ENCODE data around the gene YBX1. TPM values are rescaled to one million over a fixed set of nuclear protein-coding genes. Genes with fewer than 3 reads are reported as not detected.

YBX1 gene
- total and polyA plus RNA-seq, 4 donors, result 107 to 530 (median 204) TPM

- H3K4me1 ChIP-seq (ENCODE audit: control insufficient read depth in 4 of 4, insufficient read depth in 4 of 4, low read length in 3 of 4), result peaks cover 0 to 6% (median 3%) of the 10 kb centered on the region in 4 donors
- H3K36me3 ChIP-seq (ENCODE audit: control insufficient read depth in 4 of 4, insufficient read depth in 3 of 4, low read depth in 1 of 4, low read length in 3 of 4), result peaks cover 0 to 13% (median 5%) of the 10 kb centered on the region in 4 donors
- no peak for DNase-seq (ENCODE audit: low spot score)
- no peaks in the 10 kb centered on the region for H3K9me3 ChIP-seq (ENCODE audit: control insufficient read depth in 4 of 4, low read length in 3 of 4)
- no peak overlapping the region for H3K9ac ChIP-seq (ENCODE audit: low read depth in 1 of 2, low read length in 2 of 2)
- TF ChIP-seq NR2F2 (IDR thresholded peaks at IDR 0.05) (peak; percentile 19), ATF3 (IDR thresholded peaks at IDR 0.05) (no peak)
- no peaks in the 10 kb centered on the region for H3K27me3 ChIP-seq (ENCODE audit: control insufficient read depth in 4 of 4, insufficient read depth in 4 of 4, low read length in 3 of 4)
- no peak overlapping the region for H3K4me3 ChIP-seq (ENCODE audit: low read depth in 1 of 3, low read length in 3 of 3)
- no peak overlapping the region for H3K27ac ChIP-seq (ENCODE audit: low read depth in 1 of 2, low read length in 2 of 2)
Measured at GRCh38 chr1:42674214-42674613, 8.0 kb upstream of the YBX1 start.

- Histone ChIP-seq H3K4me3 (ENCODE audit: low read depth in 1 of 3, low read length in 3 of 3) (no peak overlapping the region), H3K27ac (ENCODE audit: low read depth in 1 of 2, low read length in 2 of 2) (no peak overlapping the region), H3K4me1 (ENCODE audit: control insufficient read depth in 4 of 4, insufficient read depth in 4 of 4, low read length in 3 of 4) (peaks cover 0 to 6% (median 3%) of the 10 kb centered on the region in 4 donors), H3K36me3 (ENCODE audit: control insufficient read depth in 4 of 4, insufficient read depth in 3 of 4, low read depth in 1 of 4, low read length in 3 of 4) (peaks cover 0 to 13% (median 4%) of the 10 kb centered on the region in 4 donors), H3K27me3 (ENCODE audit: control insufficient read depth in 4 of 4, insufficient read depth in 4 of 4, low read length in 3 of 4) (no peaks in the 10 kb centered on the region), H3K9me3 (ENCODE audit: control insufficient read depth in 4 of 4, low read length in 3 of 4) (no peaks in the 10 kb centered on the region), H3K9ac (ENCODE audit: low read depth in 1 of 2, low read length in 2 of 2) (no peak overlapping the region)
- WGBS, result 38% methylated on average over 1 of the region's 1 CpG
- DNase-seq (ENCODE audit: low spot score), result no peak
- TF ChIP-seq NR2F2 (IDR thresholded peaks at IDR 0.05) (no peak), HNF4A (conservative IDR thresholded peaks at IDR 0.05) (peak; percentile 27 to 43)
Measured at GRCh38 chr1:42674682-42675081, 7.5 kb upstream of the YBX1 start.

GRCh38 chr1:42675467-42675866 is 6.8 kb upstream of the YBX1 start:
- DNase-seq (ENCODE audit: low spot score), result no peak
- Histone ChIP-seq H3K36me3 (ENCODE audit: control insufficient read depth in 4 of 4, insufficient read depth in 3 of 4, low read depth in 1 of 4, low read length in 3 of 4) (peaks cover 0 to 10% (median 3%) of the 10 kb centered on the region in 4 donors), H3K9ac (ENCODE audit: low read depth in 1 of 2, low read length in 2 of 2) (no peak overlapping the region), H3K4me1 (ENCODE audit: control insufficient read depth in 4 of 4, insufficient read depth in 4 of 4, low read length in 3 of 4) (peaks cover 0 to 9% (median 3%) of the 10 kb centered on the region in 4 donors), H3K27me3 (ENCODE audit: control insufficient read depth in 4 of 4, insufficient read depth in 4 of 4, low read length in 3 of 4) (no peaks in the 10 kb centered on the region), H3K4me3 (ENCODE audit: low read depth in 1 of 3, low read length in 3 of 3) (no peak overlapping the region), H3K9me3 (ENCODE audit: control insufficient read depth in 4 of 4, low read length in 3 of 4) (no peaks in the 10 kb centered on the region), H3K27ac (ENCODE audit: low read depth in 1 of 2, low read length in 2 of 2) (no peak overlapping the region)
- WGBS, result 95% methylated on average over 3 of the region's 3 CpGs
- TF ChIP-seq REST (IDR thresholded peaks at IDR 0.05) (no peak), NR2F2 (IDR thresholded peaks at IDR 0.05) (no peak), GABPA (IDR thresholded peaks at IDR 0.05 in 1 of 2, conservative IDR thresholded peaks at IDR 0.05 in 1 of 2) (no peak), FOXA1 (IDR thresholded peaks at IDR 0.05) (no peak), CTCF (IDR thresholded peaks at IDR 0.05; ENCODE audit: low read depth, low read length, missing input control) (no peak), SP1 (IDR thresholded peaks at IDR 0.05) (no peak), EGR1 (IDR thresholded peaks at IDR 0.05; ENCODE audit: low read depth in 2 of 2) (no peak), RXRA (IDR thresholded peaks at IDR 0.05) (no peak), FOXA2 (IDR thresholded peaks at IDR 0.05) (no peak), HNF4A (conservative IDR thresholded peaks at IDR 0.05) (no peak), HNF4G (IDR thresholded peaks at IDR 0.05) (no peak), ZBTB33 (IDR thresholded peaks at IDR 0.05) (no peak), ATF3 (IDR thresholded peaks at IDR 0.05) (no peak), JUND (IDR thresholded peaks at IDR 0.05) (no peak), TAF1 (conservative IDR thresholded peaks at IDR 0.05) (no peak), YY1 (IDR thresholded peaks at IDR 0.05) (no peak), MAX (IDR thresholded peaks at IDR 0.05) (no peak)

All from liver (tissue), 9 donors.